Esophagus squamous epithelium (tissue), 4 donors: ENCODE data around the gene RBFOX1.

ENCODE experiments used
- CTCF ChIP-seq, 6 experiments: fragments of 450-650 bp in 4 of 6; fragments of 200-600 bp in 2 of 6; sonication (generic) in 2 of 6; IDR thresholded peaks; one replicate each; pipeline ENCODE4 v1.5.1; 2016 to 2019; ENCODE audit warnings: antibody characterized with exemption in 6 of 6, mild to moderate bottlenecking in 4 of 6, moderate library complexity in 4 of 6
- POLR2A ChIP-seq, 4 donors: fragments of 450-650 bp; IDR thresholded peaks; one replicate each; pipeline ENCODE4 v1.6.1; 2017; ENCODE audit warnings: antibody characterized with exemption in 4 of 4, mild to moderate bottlenecking in 4 of 4, moderate library complexity in 3 of 4

- no peak for TF ChIP-seq CTCF (IDR thresholded peaks at IDR 0.05)
- TF ChIP-seq POLR2A (IDR thresholded peaks at IDR 0.05): no peak
Observed at GRCh38 chr16:7380441-7380840, 47.8 kb downstream of the RBFOX1 start.
